ENCODE measurements around the gene WDR72. TPM values are rescaled to one million over a fixed set of nuclear protein-coding genes. Genes with fewer than 3 reads are reported as not detected.

WDR72 gene
- total and polyA plus RNA-seq, 2 of the 4 experiments (the other 2 are of a cell fraction) = not detected

DNA sequence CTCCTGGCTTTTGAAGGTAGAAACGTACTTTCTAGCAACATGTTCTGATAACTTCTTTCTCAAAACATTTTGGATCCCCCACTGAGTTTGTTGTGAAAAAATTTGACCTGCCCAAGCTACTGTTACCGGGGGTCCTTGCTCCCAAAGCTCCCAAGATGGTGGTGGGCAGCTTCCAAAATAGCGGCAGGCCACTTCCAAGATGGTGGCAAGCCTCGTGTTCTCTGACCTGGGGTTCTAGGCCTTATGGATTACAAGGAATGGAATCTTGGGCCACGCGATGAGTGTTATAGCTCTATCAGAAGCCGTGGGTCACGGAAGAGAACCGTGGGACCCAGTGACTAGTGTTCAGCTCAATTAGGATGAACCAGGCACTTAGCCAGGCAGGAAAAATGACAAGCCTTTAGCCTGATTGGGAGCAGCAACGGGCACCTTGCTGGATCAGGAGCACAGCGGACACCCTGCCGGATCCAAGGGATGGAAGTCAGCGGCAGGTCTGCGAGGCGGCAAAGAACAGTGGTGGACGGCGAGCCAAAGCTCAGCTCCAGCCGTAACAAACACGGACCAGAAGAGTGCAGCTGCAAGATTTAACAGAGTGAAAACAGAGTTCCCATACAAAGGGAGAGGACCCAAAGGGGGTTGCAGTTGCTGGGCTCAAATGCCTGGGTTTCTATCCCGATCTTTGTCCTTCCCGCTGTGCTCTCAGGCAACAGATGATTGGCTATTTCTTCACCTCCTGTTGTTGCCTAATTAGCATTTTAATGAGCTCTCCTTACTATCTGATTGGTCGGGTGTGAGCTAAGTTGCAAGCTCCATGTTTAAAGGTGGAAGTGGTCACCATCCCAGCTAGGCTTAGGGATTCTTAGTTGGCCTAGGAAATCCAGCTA is 133.3 kb downstream of the WDR72 start:
- H3K56ac ChIP-seq (ENCODE audit: extremely low read depth, insufficient read depth, low read length) = no peak overlapping the region
- no peak overlapping the region for H2AK5ac ChIP-seq (ENCODE audit: low read depth, low read length)
- H3K18ac ChIP-seq (ENCODE audit: low read depth, low read length) = no peak overlapping the region
- no peak overlapping the region for H3K9ac ChIP-seq (ENCODE audit: low read depth, low read length)
- H3K9me3 ChIP-seq (ENCODE audit: control insufficient read depth, insufficient read depth, low read length) = peaks cover 7% of the 10 kb centered on the region
- no peak overlapping the region for H3K14ac ChIP-seq (replicated peaks; ENCODE audit: low read depth, low read length)
- no peak overlapping the region for H4K5ac ChIP-seq (ENCODE audit: low read depth, low read length)
- DNase-seq = no peak
- no peak overlapping the region for H2BK20ac ChIP-seq (ENCODE audit: low read depth, low read length)
- no TSS peak for BruUV-seq (replicated peaks)
- no peaks in the 10 kb centered on the region for H4K20me1 ChIP-seq (ENCODE audit: insufficient read depth, low read length)
- no peaks in the 10 kb centered on the region for H3K4me1 ChIP-seq (ENCODE audit: control insufficient read depth, insufficient read depth, low read length)
- no peak overlapping the region for H3K27ac ChIP-seq (ENCODE audit: insufficient read depth, low read length)
- no peaks in the 10 kb centered on the region for H3K27me3 ChIP-seq (ENCODE audit: control insufficient read depth, insufficient read depth, low read length)
- H3K79me1 ChIP-seq (ENCODE audit: low read depth in 1 of 2, low read length in 2 of 2) = no peaks in the 10 kb centered on the region
- no peaks in the 10 kb centered on the region for H3K9me1 ChIP-seq (ENCODE audit: insufficient read depth, low read length)
- WGBS, 2 experiments (ENCODE audit: extremely low coverage in 2 of 2, insufficient read length in 1 of 2) = 84% methylated on average over 12 of the region's 22 CpGs; no CpG with 5 or more reads in 1 of the 2 experiments
- no peak overlapping the region for H3K4me2 ChIP-seq (ENCODE audit: low read depth, low read length)
- H4K91ac ChIP-seq (ENCODE audit: insufficient read depth, low read depth, low read length) = no peak overlapping the region
- H2AK9ac ChIP-seq (replicated peaks; ENCODE audit: low read depth, low read length, poor library complexity) = no peak overlapping the region
- TF ChIP-seq RCOR1 (IDR thresholded peaks at IDR 0.05; ENCODE audit: insufficient replicate concordance, low read length) (no peak), NFE2L2 (IDR thresholded peaks at IDR 0.05; ENCODE audit: low read depth, low read length) (no peak), MXI1 (IDR thresholded peaks at IDR 0.05; ENCODE audit: borderline replicate concordance, low read depth, low read length) (no peak), CHD1 (IDR thresholded peaks at IDR 0.05; ENCODE audit: low read depth, low read length) (no peak), RFX5 (IDR thresholded peaks at IDR 0.05; ENCODE audit: low read depth, low read length) (no peak)
- TF ChIP-seq, protein P1, sequence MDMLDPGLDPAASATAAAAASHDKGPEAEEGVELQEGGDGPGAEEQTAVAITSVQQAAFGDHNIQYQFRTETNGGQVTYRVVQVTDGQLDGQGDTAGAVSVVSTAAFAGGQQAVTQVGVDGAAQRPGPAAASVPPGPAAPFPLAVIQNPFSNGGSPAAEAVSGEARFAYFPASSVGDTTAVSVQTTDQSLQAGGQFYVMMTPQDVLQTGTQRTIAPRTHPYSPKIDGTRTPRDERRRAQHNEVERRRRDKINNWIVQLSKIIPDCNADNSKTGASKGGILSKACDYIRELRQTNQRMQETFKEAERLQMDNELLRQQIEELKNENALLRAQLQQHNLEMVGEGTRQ (IDR thresholded peaks at IDR 0.05; ENCODE audit: low read depth, low read length) = no peak
- H2BK120ac ChIP-seq (ENCODE audit: low read depth, low read length) = no peak overlapping the region
- H2BK15ac ChIP-seq (ENCODE audit: low read depth, low read length) = no peak overlapping the region
- dilution Hi-C loops (cut with HindIII; ENCODE audit: low sequenced_read_pairs, unreplicated experiment) = no loop called here
- ChIA-PET CTCF (no interaction called here), POLR2A (ENCODE audit: unreplicated experiment) (no interaction called here)
- no peak for ATAC-seq (ENCODE audit: low read depth)
- no peak overlapping the region for H2BK5ac ChIP-seq (ENCODE audit: low read depth, low read length, poor library complexity, severe bottlenecking)
- H3K4me3 ChIP-seq (ENCODE audit: insufficient read depth, low read depth, low read length) = no peak overlapping the region
- H3K4ac ChIP-seq (ENCODE audit: low read depth, low read length) = no peak overlapping the region
- no peak overlapping the region for H4K8ac ChIP-seq (ENCODE audit: low read depth in 2 of 2, low read length in 2 of 2)
- no peak overlapping the region for H2AFZ ChIP-seq (replicated peaks; ENCODE audit: low read length, poor library complexity)
- H3K36me3 ChIP-seq (ENCODE audit: control insufficient read depth, insufficient read depth, low read length) = no peaks in the 10 kb centered on the region
- no peak overlapping the region for H3K23ac ChIP-seq (ENCODE audit: low read depth, low read length)
- intact Hi-C loops (cut with micrococcal nuclease) = no loop called here
- in situ Hi-C loops (cut with MboI; ENCODE audit: low sequenced_read_pairs) = no loop called here

Data from IMR-90 (cell line).